ENCODE data around the gene OR8H3. TPM values are rescaled to one million over a fixed set of nuclear protein-coding genes. Genes with fewer than 3 reads are reported as not detected.
"Not testable (repeated sequence)": the region's sequence is repeated elsewhere in the genome, so short reads cannot be mapped to it uniquely, and the experiment has no call there.

OR8H3 gene
- total RNA-seq, 1 experiment from 2014 or later, result not detected

- no peaks in the 10 kb centered on the region for H3K36me3 ChIP-seq (ENCODE audit: control insufficient read depth in 1 of 2, insufficient read depth in 2 of 2, low read length in 2 of 2)
- H3K27me3 ChIP-seq (ENCODE audit: insufficient read depth, low read length), result no peaks in the 10 kb centered on the region
- no peaks in the 10 kb centered on the region for H3K79me2 ChIP-seq (ENCODE audit: insufficient read depth, low read length)
- H3K4me1 ChIP-seq (ENCODE audit: control insufficient read depth in 1 of 2, insufficient read depth in 2 of 2, low read length in 2 of 2), result no peaks in the 10 kb centered on the region
- ChIA-PET POLR2A (no interaction called here), RAD21 (ENCODE audit: low non-redundant PET in 1 of 2, low total read pairs in 2 of 2, uncharacterized antibody in 2 of 2, unreplicated experiment in 2 of 2) (no interaction called here), CTCF (no interaction called here)
- ATAC-seq, result no peak
- no peaks in the 10 kb centered on the region for H3K9me2 ChIP-seq (ENCODE audit: insufficient read depth)
- no peak within 1 kb of the TSS for H3K9ac ChIP-seq (ENCODE audit: low read length)
- intact Hi-C loops (cut with micrococcal nuclease), result no loop called here
- no peak within 1 kb of the TSS for H3K4me3 ChIP-seq (replicated peaks in 1 of 2; ENCODE audit: low read depth in 1 of 2, low read length in 2 of 2)
- DNase-seq (ENCODE audit: low read depth, low spot score), result no peak
- H4K20me1 ChIP-seq (ENCODE audit: insufficient read depth), result no peaks in the 10 kb centered on the region
- no peak within 1 kb of the TSS for H3K4me2 ChIP-seq (ENCODE audit: low read length)
- no TSS peak for BruUV-seq (replicated peaks)
- TF ChIP-seq POLR2A (IDR thresholded peaks at IDR 0.05; ENCODE audit: borderline replicate concordance, extremely low read depth, insufficient read depth, insufficient read length) (no peak), SRF (IDR thresholded peaks at IDR 0.05; ENCODE audit: low read depth) (no peak)
- TF ChIP-seq, protein P1, sequence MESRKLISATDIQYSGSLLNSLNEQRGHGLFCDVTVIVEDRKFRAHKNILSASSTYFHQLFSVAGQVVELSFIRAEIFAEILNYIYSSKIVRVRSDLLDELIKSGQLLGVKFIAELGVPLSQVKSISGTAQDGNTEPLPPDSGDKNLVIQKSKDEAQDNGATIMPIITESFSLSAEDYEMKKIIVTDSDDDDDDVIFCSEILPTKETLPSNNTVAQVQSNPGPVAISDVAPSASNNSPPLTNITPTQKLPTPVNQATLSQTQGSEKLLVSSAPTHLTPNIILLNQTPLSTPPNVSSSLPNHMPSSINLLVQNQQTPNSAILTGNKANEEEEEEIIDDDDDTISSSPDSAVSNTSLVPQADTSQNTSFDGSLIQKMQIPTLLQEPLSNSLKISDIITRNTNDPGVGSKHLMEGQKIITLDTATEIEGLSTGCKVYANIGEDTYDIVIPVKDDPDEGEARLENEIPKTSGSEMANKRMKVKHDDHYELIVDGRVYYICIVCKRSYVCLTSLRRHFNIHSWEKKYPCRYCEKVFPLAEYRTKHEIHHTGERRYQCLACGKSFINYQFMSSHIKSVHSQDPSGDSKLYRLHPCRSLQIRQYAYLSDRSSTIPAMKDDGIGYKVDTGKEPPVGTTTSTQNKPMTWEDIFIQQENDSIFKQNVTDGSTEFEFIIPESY (IDR thresholded peaks at IDR 0.05; ENCODE audit: extremely low read depth, insufficient replicate concordance, low read length), result no peak
- peaks cover 6 to 10% of the 10 kb centered on the region in 2 experiments; a peak in 2 of 4 replicates for H3K9me3 ChIP-seq (ENCODE audit: control insufficient read depth in 1 of 2, insufficient read depth in 1 of 2, low read depth in 1 of 2, low read length in 2 of 2)
- H2AFZ ChIP-seq (ENCODE audit: low read depth, low read length, poor library complexity, severe bottlenecking), result no peak within 1 kb of the TSS
- H3K27ac ChIP-seq (ENCODE audit: low read depth, low read length), result no peak within 1 kb of the TSS
Observed at GRCh38 chr11:56140151-56140661, 18.0 kb downstream of the OR8H3 start, which contains the start of gene OR8J3. OR8J3 (minus strand) TSS chr11:56140201; CDS start chr11:56137718, 2,483 bp downstream.

GRCh38 chr11:56143681-56144080, 21.5 kb downstream of the OR8H3 start:
- H3K36me3 ChIP-seq (ENCODE audit: control insufficient read depth in 1 of 2, insufficient read depth in 2 of 2, low read length in 2 of 2); H2AFZ ChIP-seq (ENCODE audit: low read depth, low read length, poor library complexity, severe bottlenecking); H3K27ac ChIP-seq (ENCODE audit: low read depth, low read length); ATAC-seq; intact Hi-C loops (cut with micrococcal nuclease); H3K4me3 ChIP-seq (replicated peaks in 1 of 2; ENCODE audit: low read depth in 1 of 2, low read length in 2 of 2); CTCF ChIA-PET; H3K4me2 ChIP-seq (ENCODE audit: low read length); H4K20me1 ChIP-seq (ENCODE audit: insufficient read depth); BruUV-seq (replicated peaks); H3K9me2 ChIP-seq (ENCODE audit: insufficient read depth); POLR2A ChIA-PET; H3K9me3 ChIP-seq (ENCODE audit: control insufficient read depth in 1 of 2, insufficient read depth in 1 of 2, low read depth in 1 of 2, low read length in 2 of 2); DNase-seq (ENCODE audit: low read depth, low spot score); H3K79me2 ChIP-seq (ENCODE audit: insufficient read depth, low read length); RAD21 ChIA-PET (ENCODE audit: low non-redundant PET in 1 of 2, low total read pairs in 2 of 2, uncharacterized antibody in 2 of 2, unreplicated experiment in 2 of 2); H3K9ac ChIP-seq (ENCODE audit: low read length); H3K4me1 ChIP-seq (ENCODE audit: control insufficient read depth in 1 of 2, insufficient read depth in 2 of 2, low read length in 2 of 2); H3K27me3 ChIP-seq (ENCODE audit: insufficient read depth, low read length): not testable (repeated sequence)
